Smooth muscle cell (in vitro differentiated cells): ENCODE data around the gene CAT. TPM values are rescaled to one million over a fixed set of nuclear protein-coding genes. Genes with fewer than 3 reads are reported as not detected.

ENCODE experiments used
- DNase-seq: peaks from one replicate; lab custom pipeline; 2025; ENCODE audit not compliant: unreplicated experiment; lab: John Stamatoyannopoulos, UW
- H2AFZ ChIP-seq: fragments of 200-600 bp; sonication (generic); 2 replicates; pipeline ENCODE4 v1.6.0; 2016; ENCODE audit warnings: antibody characterized with exemption, low read depth, mild to moderate bottlenecking
- H3F3A ChIP-seq: fragments of 200-600 bp; sonication (generic); 2 replicates; pipeline ENCODE4 v1.6.0; 2017; ENCODE audit warnings: antibody characterized with exemption, low read depth
- H3K27ac ChIP-seq: fragments of 200-600 bp; sonication (generic); 2 replicates; pipeline ENCODE4 v1.5.1; 2016; ENCODE audit warnings: low read depth, mild to moderate bottlenecking
- H3K27me3 ChIP-seq: fragments of 200-600 bp; sonication (generic); 2 replicates; pipeline ENCODE4 v1.6.1; 2016; ENCODE audit warnings: low read depth, mild to moderate bottlenecking
- H3K36me3 ChIP-seq: fragments of 200-600 bp; sonication (generic); 2 replicates; pipeline ENCODE4 v1.5.1; 2016; ENCODE audit warnings: low read depth
- H3K4me1 ChIP-seq: fragments of 200-600 bp; sonication (generic); 2 replicates; pipeline ENCODE4 v1.5.1; 2016; ENCODE audit warnings: low read depth
- H3K4me2 ChIP-seq: fragments of 200-600 bp; sonication (generic); 2 replicates; pipeline ENCODE4 v1.6.0; 2016; ENCODE audit warnings: mild to moderate bottlenecking
- H3K4me3 ChIP-seq: fragments of 200-600 bp; sonication (generic); 2 replicates; pipeline ENCODE4 v1.5.1; 2016; ENCODE audit warnings: mild to moderate bottlenecking
- H3K79me2 ChIP-seq: fragments of 200-600 bp; sonication (generic); 2 replicates; pipeline ENCODE4 v1.6.0; 2016; ENCODE audit warnings: low read depth, mild to moderate bottlenecking
- H3K9ac ChIP-seq: fragments of 200-600 bp; sonication (generic); 2 replicates; pipeline ENCODE4 v1.6.0; 2016; ENCODE audit warnings: low read depth
- H3K9me3 ChIP-seq: fragments of 200-600 bp; sonication (generic); replicated peaks from 2 replicates; pipeline ENCODE4 v1.5.1; 2016; ENCODE audit warnings: low read depth
- H4K20me1 ChIP-seq: fragments of 200-600 bp; sonication (generic); 2 replicates; pipeline ENCODE4 v1.6.0; 2016; ENCODE audit warnings: low read depth
- CTCF ChIP-seq: fragments of 200-600 bp; sonication (generic); IDR thresholded peaks from 2 replicates; pipeline ENCODE4 v1.5.1; 2017; ENCODE audit warnings: borderline replicate concordance, mild to moderate bottlenecking, antibody characterized with exemption; ENCODE audit not compliant: insufficient read depth, poor library complexity, severe bottlenecking
- WGBS: methylation state at CpG from one replicate; pipeline ENCODE4 v1.1.7; 2016; ENCODE audit warnings: low lambda C conversion rate; 5-methylcytosine and 5-hydroxymethylcytosine counted together
- polyA plus RNA-seq: library from polyadenylated mRNA; unstranded; fragments of >200 nt; fragmentation: Nextera tagmentation; extraction: Ambion mirVana; gene quantifications from 2 replicates; pipeline ENCODE4 v1.2.1, GENCODE V29; 2016
- total RNA-seq: library from RNA; depleted of rRNA; stranded (reverse); fragments of >200 nt; gene quantifications from 2 replicates; pipeline ENCODE4 v1.2.3, GENCODE V29; 2014

Gene CAT
- total and polyA plus RNA-seq, 2 experiments from 2014 or later, result not detected

GRCh38 chr11:34499719-34500500 is 61.2 kb downstream of the CAT start:
- Histone ChIP-seq H3K9ac (no peak overlapping the region), H3F3A (no peaks in the 10 kb centered on the region), H3K36me3 (no peaks in the 10 kb centered on the region), H3K79me2 (no peaks in the 10 kb centered on the region), H3K4me2 (no peak overlapping the region), H3K27ac (no peak overlapping the region), H4K20me1 (no peaks in the 10 kb centered on the region), H3K9me3 (no peaks in the 10 kb centered on the region), H3K4me1 (peaks cover 13% of the 10 kb centered on the region), H3K4me3 (no peak overlapping the region), H3K27me3 (no peaks in the 10 kb centered on the region), H2AFZ (no peak overlapping the region)
- 80% methylated on average over 3 of the region's 3 CpGs for WGBS
- TF ChIP-seq CTCF, result no peak
- no peak for DNase-seq

GRCh38 chr11:34501500-34501899 is 62.8 kb downstream of the CAT start:
- WGBS, result 19% methylated on average over 4 of the region's 4 CpGs
- Histone ChIP-seq H3K36me3 (no peaks in the 10 kb centered on the region), H2AFZ (no peak overlapping the region), H3K4me3 (no peak overlapping the region), H3F3A (no peaks in the 10 kb centered on the region), H4K20me1 (no peaks in the 10 kb centered on the region), H3K9ac (no peak overlapping the region), H3K4me1 (peaks cover 13% of the 10 kb centered on the region), H3K9me3 (no peaks in the 10 kb centered on the region), H3K4me2 (peak overlapping the region; percentile 69), H3K27ac (peak overlapping the region; percentile 70), H3K27me3 (no peaks in the 10 kb centered on the region), H3K79me2 (no peaks in the 10 kb centered on the region)
- TF ChIP-seq CTCF, result no peak
- no peak for DNase-seq

GRCh38 chr11:34501949-34502348 is 63.2 kb downstream of the CAT start:
- Histone ChIP-seq H3K27ac (peak overlapping the region; percentile 70), H3K4me3 (no peak overlapping the region), H3F3A (no peaks in the 10 kb centered on the region), H3K27me3 (no peaks in the 10 kb centered on the region), H3K4me1 (peaks cover 13% of the 10 kb centered on the region), H3K9me3 (no peaks in the 10 kb centered on the region), H2AFZ (no peak overlapping the region), H3K79me2 (no peaks in the 10 kb centered on the region), H3K9ac (no peak overlapping the region), H3K4me2 (peak overlapping the region; percentile 69), H4K20me1 (no peaks in the 10 kb centered on the region), H3K36me3 (no peaks in the 10 kb centered on the region)
- DNase-seq, result no peak
- no peak for TF ChIP-seq CTCF
- WGBS, result 60% methylated on average over 2 of the region's 2 CpGs

GRCh38 chr11:34502949-34503348 is 64.2 kb downstream of the CAT start:
- Histone ChIP-seq H3K4me3 (no peak overlapping the region), H3K27ac (no peak overlapping the region), H3K9me3 (no peaks in the 10 kb centered on the region), H4K20me1 (no peaks in the 10 kb centered on the region), H3K27me3 (no peaks in the 10 kb centered on the region), H3K4me1 (peaks cover 13% of the 10 kb centered on the region), H3K9ac (no peak overlapping the region), H3K4me2 (no peak overlapping the region), H3F3A (no peaks in the 10 kb centered on the region), H3K79me2 (no peaks in the 10 kb centered on the region), H3K36me3 (no peaks in the 10 kb centered on the region), H2AFZ (no peak overlapping the region)
- DNase-seq, result no peak
- TF ChIP-seq CTCF, result no peak
- WGBS, result 95% methylated on average over 3 of the region's 3 CpGs
